ENCODE data around the gene MYLK.
A peak's percentile ranks its signal among the peaks of the same experiment; 100 is the strongest.

Gene MYLK

DNA sequence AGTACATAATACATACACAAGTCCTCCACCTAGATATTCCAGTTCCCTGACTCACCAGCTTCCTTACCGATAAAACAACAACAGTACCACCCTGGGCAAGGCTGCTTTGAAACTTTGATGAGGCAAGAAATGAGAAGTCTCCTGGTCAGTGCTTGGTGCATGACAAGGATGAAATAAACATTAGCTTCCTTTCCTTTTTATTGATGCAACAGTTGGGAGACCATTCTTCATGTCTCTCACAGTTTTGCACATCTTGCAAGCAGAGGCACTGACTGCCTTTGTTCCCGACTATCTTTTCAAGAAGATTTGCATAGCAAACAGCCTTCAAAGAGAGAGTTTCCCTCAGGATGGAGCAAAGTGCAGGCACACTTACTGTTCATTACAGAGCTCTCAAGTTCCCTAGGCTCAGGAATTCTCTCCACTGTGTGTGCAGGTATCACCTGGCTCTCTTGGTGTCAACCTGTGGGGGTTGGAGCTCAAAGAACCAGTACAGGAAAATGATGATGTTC is 65.2 kb downstream of the MYLK start:
- DNase-seq (ENCODE audit: low spot score), result no peak

GRCh38 chr3:123818324-123818920 is 65.7 kb downstream of the MYLK start:
- DNase-seq (ENCODE audit: low spot score), result no peak

- no peak for DNase-seq (ENCODE audit: low spot score)
Measured at GRCh38 chr3:123817413-123817812, 66.7 kb downstream of the MYLK start.

- no peak for DNase-seq (ENCODE audit: low spot score)
Measured at GRCh38 chr3:123816673-123817207, 67.4 kb downstream of the MYLK start.

- DNase-seq (ENCODE audit: low spot score), result no peak
Measured at GRCh38 chr3:123815981-123816380, 68.2 kb downstream of the MYLK start.

- DNase-seq (ENCODE audit: low spot score), result no peak
Measured at GRCh38 chr3:123813876-123814275, 70.3 kb downstream of the MYLK start.

DNA sequence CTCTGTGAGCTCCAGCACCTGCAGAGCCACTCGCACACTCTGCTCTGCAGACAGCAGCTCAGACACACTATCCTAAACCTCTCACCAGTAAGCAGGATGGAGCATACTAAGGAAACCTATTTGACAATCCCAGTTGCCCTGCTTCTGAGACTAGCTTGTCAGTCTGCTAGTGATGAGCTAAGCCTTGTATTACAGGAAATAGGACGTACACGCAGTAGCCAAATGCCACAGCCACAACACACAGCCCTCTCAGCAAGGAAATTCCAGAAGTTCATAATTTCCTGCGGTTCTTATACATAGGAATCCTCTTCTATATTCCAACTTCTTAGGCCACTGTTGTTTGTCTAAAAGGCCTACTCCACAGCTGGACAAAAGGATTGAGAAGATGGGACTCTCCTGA is 74.5 kb downstream of the MYLK start:
- no peak for DNase-seq (ENCODE audit: low spot score)

- no peak for DNase-seq (ENCODE audit: low spot score)
Measured at GRCh38 chr3:123808812-123809211, 75.3 kb downstream of the MYLK start.

DNA sequence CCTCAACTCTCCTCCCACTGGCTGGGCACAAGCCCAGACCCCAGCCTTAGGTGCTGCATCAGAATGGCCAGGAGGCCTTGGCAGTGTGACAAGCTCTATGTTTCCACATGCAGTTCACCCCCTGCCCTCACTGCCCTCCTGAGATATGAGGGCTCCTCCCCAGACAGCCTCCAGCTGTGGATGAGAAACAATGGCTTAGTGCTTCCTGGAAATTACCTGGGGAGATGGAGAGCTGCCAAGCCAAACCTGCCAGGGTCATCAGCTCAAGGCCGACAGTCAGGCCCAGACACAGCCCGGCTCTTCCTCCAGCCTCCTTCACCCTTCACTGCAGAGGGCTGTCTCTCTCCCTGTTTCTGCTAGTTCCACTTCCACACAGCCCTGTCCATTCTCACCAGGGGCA is 76.3 kb downstream of the MYLK start:
- no peak for DNase-seq (ENCODE audit: low spot score)

GRCh38 chr3:123805504-123805903 is 78.6 kb downstream of the MYLK start:
- no peak for DNase-seq (ENCODE audit: low spot score)

- no peak for DNase-seq (ENCODE audit: low spot score)
Measured at GRCh38 chr3:123805101-123805500, 79.0 kb downstream of the MYLK start.

DNA sequence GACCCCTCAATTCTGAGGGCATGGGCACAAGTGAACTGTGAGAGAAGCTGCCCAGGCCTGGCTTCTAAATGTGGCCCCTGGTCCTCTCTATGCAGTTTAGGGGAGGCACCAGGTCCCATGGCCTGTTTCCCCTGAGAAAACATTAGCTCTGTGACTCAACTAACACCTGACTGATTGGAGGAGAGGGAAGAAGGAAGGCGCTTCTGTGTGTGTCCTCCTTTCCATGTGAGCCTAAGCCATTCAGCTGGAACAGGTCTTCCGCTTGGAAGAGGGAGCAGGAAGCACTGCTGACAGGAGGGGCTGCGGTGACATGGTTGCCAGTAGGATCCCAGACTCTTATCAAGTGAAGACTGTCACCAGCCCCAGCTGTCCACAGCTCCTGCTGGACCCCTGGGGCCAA is 79.5 kb downstream of the MYLK start:
- no peak for DNase-seq (ENCODE audit: low spot score)

- no peak for DNase-seq (ENCODE audit: low spot score)
Measured at GRCh38 chr3:123803521-123803920, 80.6 kb downstream of the MYLK start.

- DNase-seq (ENCODE audit: low spot score), result no peak
Measured at GRCh38 chr3:123802007-123802625, 82.0 kb downstream of the MYLK start.

DNA sequence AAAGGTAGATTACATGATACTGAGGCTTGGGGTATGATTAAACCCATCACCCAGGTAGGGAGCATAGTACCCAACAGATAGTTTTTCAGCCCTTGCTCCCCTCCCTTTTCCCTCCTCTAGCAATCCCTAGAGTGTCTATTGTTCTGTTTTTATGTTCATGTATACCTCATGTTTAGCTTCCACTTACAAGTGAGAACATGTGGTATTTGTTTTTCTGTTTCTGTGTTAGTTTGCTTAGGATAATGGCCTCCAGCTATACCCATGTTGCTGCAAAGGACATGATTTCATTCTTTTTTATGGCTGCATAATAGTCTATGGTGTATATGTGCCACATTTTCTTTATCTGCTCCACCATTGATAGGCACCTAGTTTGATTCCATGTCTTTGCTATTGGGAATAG is 82.7 kb downstream of the MYLK start:
- DNase-seq (ENCODE audit: low spot score), result no peak

DNA sequence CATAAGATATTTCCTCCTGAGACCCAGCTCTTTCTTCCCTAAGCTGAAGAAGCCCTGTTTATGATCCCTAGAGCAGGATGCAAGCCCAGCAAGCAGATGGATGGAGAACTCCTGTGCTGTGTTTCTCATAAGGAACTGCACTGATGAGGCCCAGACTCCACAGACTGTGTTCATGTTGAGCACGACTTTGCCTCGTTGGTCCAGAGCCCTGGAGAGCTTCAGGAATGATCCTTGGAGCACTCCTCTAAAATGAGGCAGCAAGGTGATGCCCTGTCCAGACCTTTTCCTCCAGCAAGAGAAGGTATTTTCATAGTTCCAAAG is 83.8 kb downstream of the MYLK start:
- DNase-seq (ENCODE audit: low spot score), result no peak

GRCh38 chr3:123799544-123800361 is 84.4 kb downstream of the MYLK start:
- no peak for DNase-seq (ENCODE audit: low spot score)

DNA sequence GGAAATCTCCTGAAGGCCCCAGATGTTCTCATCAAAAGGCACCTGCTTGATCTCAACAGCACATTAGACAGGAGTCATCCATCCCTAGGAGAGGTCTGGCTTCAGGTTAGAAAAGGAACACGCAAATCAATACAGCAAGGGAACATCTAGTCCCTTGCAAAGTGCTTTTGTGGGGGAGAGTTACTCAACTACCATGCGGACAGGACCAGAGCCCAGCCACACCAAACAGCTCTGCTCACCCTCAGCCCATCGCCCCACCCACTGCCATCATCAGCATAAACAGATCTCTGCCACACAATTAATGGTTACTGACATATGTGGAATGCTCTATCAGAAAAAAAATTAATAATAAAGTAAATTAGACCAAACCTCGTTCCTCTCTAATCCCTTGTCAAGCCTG is 85.6 kb downstream of the MYLK start:
- DNase-seq (ENCODE audit: low spot score), result no peak

- no peak for DNase-seq (ENCODE audit: low spot score)
Measured at GRCh38 chr3:123795471-123796251, 88.5 kb downstream of the MYLK start.

- no peak for DNase-seq (ENCODE audit: low spot score)
Measured at GRCh38 chr3:123793425-123793824, 90.7 kb downstream of the MYLK start.

- DNase-seq (ENCODE audit: low spot score), result no peak
Measured at GRCh38 chr3:123792473-123793201, 91.5 kb downstream of the MYLK start.

- DNase-seq (ENCODE audit: low spot score), result peak; percentile 34
Measured at GRCh38 chr3:123791898-123792297, 92.2 kb downstream of the MYLK start.

Measured in Ammon's horn (tissue), 1 donor.